OCI-LY3 (cell line): ENCODE results near the gene LASP1.
"Not testable (repeated sequence)": the region's sequence is repeated elsewhere in the genome, so short reads cannot be mapped to it uniquely, and the experiment has no call there.

Experiments
- H2AFZ ChIP-seq: fragments of 200-600, 300-600 bp; shearing (Covaris generic); 2 replicates; pipeline ENCODE4 v1.6.0; 2014; ENCODE audit warnings: antibody characterized with exemption, low read depth, low read length
- H3K27ac ChIP-seq: fragments of 200-600, 300-600 bp; sonication (generic); 2 replicates; pipeline ENCODE4 v1.5.1; 2014; ENCODE audit warnings: mild to moderate bottlenecking, low read length, moderate library complexity, mixed read lengths
- H3K27me3 ChIP-seq: fragments of 200-600, 300-600 bp; sonication (generic); 2 replicates; pipeline ENCODE4 v1.6.1; 2014; ENCODE audit warnings: low read depth, low read length, mixed read lengths
- H3K36me3 ChIP-seq: fragments of 200-600, 300-600 bp; sonication (generic); replicated peaks from 2 replicates; pipeline ENCODE3; 2014; ENCODE audit warnings: low read depth, low read length, mixed read lengths
- H3K4me1 ChIP-seq: fragments of 300-600, 200-600 bp; sonication (generic); 2 replicates; pipeline ENCODE4 v1.6.1; 2014; ENCODE audit warnings: low read length, mixed read lengths
- H3K4me2 ChIP-seq: fragments of 200-600, 300-600 bp; sonication (generic); 2 replicates; pipeline ENCODE4 v1.6.1; 2014; ENCODE audit warnings: low read length, mixed read lengths
- H3K4me3 ChIP-seq: fragments of 300-600, 200-600 bp; sonication (generic); 2 replicates; pipeline ENCODE4 v1.5.1; 2014; ENCODE audit warnings: antibody characterized with exemption, mild to moderate bottlenecking, low read length, moderate library complexity
- H3K79me2 ChIP-seq: fragments of 300-600, 200-600 bp; shearing (Covaris generic); 2 replicates; pipeline ENCODE4 v1.6.1; 2014; ENCODE audit warnings: mild to moderate bottlenecking, low read length, mixed read lengths
- H3K9ac ChIP-seq: fragments of 300-600, 200-600 bp; shearing (Covaris generic); 2 replicates; pipeline ENCODE4 v1.6.0; 2014; ENCODE audit warnings: mild to moderate bottlenecking, low read length, moderate library complexity
- H3K9me3 ChIP-seq: fragments of 200-600, 300-600 bp; shearing (Covaris generic); 2 replicates; pipeline ENCODE4 v1.6.1; 2014; ENCODE audit warnings: low read length, mixed read lengths; ENCODE audit not compliant: insufficient read depth
- H4K20me1 ChIP-seq: fragments of 200-600, 300-600 bp; sonication (generic); 2 replicates; pipeline ENCODE4 v1.6.1; 2016; ENCODE audit warnings: low read length, mixed read lengths; ENCODE audit not compliant: insufficient read depth
- CTCF ChIP-seq: fragments of 200-600, 300-600 bp; sonication (generic); IDR thresholded peaks from 2 replicates; pipeline ENCODE4 v1.5.1; 2014; ENCODE audit warnings: antibody characterized with exemption, low read length, low read depth
- EZH2phosphoT487 ChIP-seq: fragments of 200-600 bp; shearing (Covaris generic); IDR thresholded peaks from 2 replicates; pipeline ENCODE4 v1.6.1; 2018; ENCODE audit warnings: antibody characterized with exemption, mixed run types, low read depth

Gene LASP1

GRCh38 chr17:38907930-38908675, 38.2 kb downstream of the LASP1 start:
- H4K20me1 ChIP-seq = no peaks in the 10 kb centered on the region
- H2AFZ ChIP-seq = no peak overlapping the region
- H3K4me3 ChIP-seq = no peak overlapping the region
- H3K9me3 ChIP-seq = no peaks in the 10 kb centered on the region
- no peak overlapping the region for H3K4me2 ChIP-seq
- no peak overlapping the region for H3K27ac ChIP-seq
- TF ChIP-seq EZH2phosphoT487 (no peak), CTCF (no peak)
- H3K9ac ChIP-seq = no peak overlapping the region
- H3K4me1 ChIP-seq = peaks cover 5% of the 10 kb centered on the region; the same call in 1 of the 2 replicates
- peaks cover 16% of the 10 kb centered on the region for H3K36me3 ChIP-seq
- H3K79me2 ChIP-seq = no peaks in the 10 kb centered on the region
- no peaks in the 10 kb centered on the region for H3K27me3 ChIP-seq

- TF ChIP-seq EZH2phosphoT487 = no peak
- H3K9me3 ChIP-seq = no peaks in the 10 kb centered on the region
- peaks cover 10% of the 10 kb centered on the region for H3K36me3 ChIP-seq
- no peaks in the 10 kb centered on the region for H3K79me2 ChIP-seq
- no peak overlapping the region for H2AFZ ChIP-seq
- no peak overlapping the region for H3K4me2 ChIP-seq
- no peak overlapping the region for H3K9ac ChIP-seq
- H3K4me3 ChIP-seq = no peak overlapping the region
- H4K20me1 ChIP-seq = no peaks in the 10 kb centered on the region
- H3K27ac ChIP-seq = no peak overlapping the region
- H3K4me1 ChIP-seq = peaks cover 5% of the 10 kb centered on the region; the same call in 1 of the 2 replicates
- H3K27me3 ChIP-seq = no peaks in the 10 kb centered on the region
Measured at GRCh38 chr17:38908676-38909181, 38.9 kb downstream of the LASP1 start.

GRCh38 chr17:38910325-38910724, 40.5 kb downstream of the LASP1 start:
- TF ChIP-seq EZH2phosphoT487 (no peak), CTCF (no peak)
- peaks cover 5% of the 10 kb centered on the region for H3K36me3 ChIP-seq

GRCh38 chr17:38911081-38911730, 41.3 kb downstream of the LASP1 start:
- Histone ChIP-seq H3K27me3 (no peaks in the 10 kb centered on the region), H3K36me3 (peaks cover 11% of the 10 kb centered on the region), H3K4me2 (no peak overlapping the region), H3K4me3 (no peak overlapping the region), H3K79me2 (no peaks in the 10 kb centered on the region), H3K9me3 (no peaks in the 10 kb centered on the region), H3K27ac (no peak overlapping the region), H4K20me1 (no peaks in the 10 kb centered on the region), H3K4me1 (peaks cover 5% of the 10 kb centered on the region; the same call in 1 of the 2 replicates), H3K9ac (no peak overlapping the region), H2AFZ (no peak overlapping the region)
- TF ChIP-seq EZH2phosphoT487 = no peak
- TF ChIP-seq CTCF = no peak

More at GRCh38 chr17:38910325-38910724, 40.5 kb downstream of the LASP1 start:
- H3K79me2 ChIP-seq = no peaks in the 10 kb centered on the region
- H3K9ac ChIP-seq = no peak overlapping the region
- H3K4me3 ChIP-seq = no peak overlapping the region
- H2AFZ ChIP-seq = no peak overlapping the region
- H3K9me3 ChIP-seq = no peaks in the 10 kb centered on the region
- H3K27me3 ChIP-seq = no peaks in the 10 kb centered on the region
- H3K4me2 ChIP-seq = no peak overlapping the region
- peaks cover 5% of the 10 kb centered on the region; the same call in 1 of the 2 replicates for H3K4me1 ChIP-seq
- H3K27ac ChIP-seq = no peak overlapping the region
- H4K20me1 ChIP-seq = no peaks in the 10 kb centered on the region

- not testable (repeated sequence) for H4K20me1 ChIP-seq, H3K9ac ChIP-seq
Measured at GRCh38 chr17:38911731-38912081, 41.8 kb downstream of the LASP1 start.

More at GRCh38 chr17:38911731-38912081, 41.8 kb downstream of the LASP1 start:
- peaks cover 11% of the 10 kb centered on the region for H3K36me3 ChIP-seq
- H3K4me2 ChIP-seq, H3K27ac ChIP-seq, H3K4me3 ChIP-seq, H2AFZ ChIP-seq, H3K79me2 ChIP-seq, H3K9me3 ChIP-seq, H3K4me1 ChIP-seq, H3K27me3 ChIP-seq: not testable (repeated sequence)
